PFSK-1 (cell line): ENCODE measurements around the gene ADCY7.

Experiments
- FOXP2 ChIP-seq: optimal IDR thresholded peaks from 2 replicates; pipeline ENCODE3; 2011; ENCODE audit warnings: borderline replicate concordance, control low read depth, inconsistent platforms; ENCODE audit not compliant: insufficient read depth; ENCODE audit errors: extremely low read length, extremely low read depth
- POLR2AphosphoS5 ChIP-seq: IDR thresholded peaks from 2 replicates; pipeline ENCODE4 v1.6.1; 2012; ENCODE audit warnings: low read depth, mild to moderate bottlenecking, control low read depth, low read length, moderate library complexity
- SIN3A ChIP-seq: IDR thresholded peaks from 2 replicates; pipeline ENCODE4 v1.6.1; 2012; ENCODE audit warnings: mild to moderate bottlenecking, low read length, moderate library complexity, borderline replicate concordance; ENCODE audit not compliant: insufficient read depth
- TAF1 ChIP-seq: IDR thresholded peaks from 2 replicates; pipeline ENCODE4 v1.6.1; 2012; ENCODE audit warnings: low read length, control low read depth, borderline replicate concordance; ENCODE audit not compliant: insufficient read depth
- TF ChIP-seq, protein P1 (sequence below), 2 experiments: IDR thresholded peaks; 2 replicates each; pipeline versions ENCODE4 v1.6.1 to v1.8.0; 2011 to 2012; ENCODE audit warnings: low read depth in 2 of 2, low read length in 2 of 2, control low read depth in 1 of 2, inconsistent platforms in 1 of 2, mild to moderate bottlenecking in 1 of 2, moderate library complexity in 1 of 2; ENCODE audit not compliant: insufficient read depth in 1 of 2

Gene ADCY7

DNA sequence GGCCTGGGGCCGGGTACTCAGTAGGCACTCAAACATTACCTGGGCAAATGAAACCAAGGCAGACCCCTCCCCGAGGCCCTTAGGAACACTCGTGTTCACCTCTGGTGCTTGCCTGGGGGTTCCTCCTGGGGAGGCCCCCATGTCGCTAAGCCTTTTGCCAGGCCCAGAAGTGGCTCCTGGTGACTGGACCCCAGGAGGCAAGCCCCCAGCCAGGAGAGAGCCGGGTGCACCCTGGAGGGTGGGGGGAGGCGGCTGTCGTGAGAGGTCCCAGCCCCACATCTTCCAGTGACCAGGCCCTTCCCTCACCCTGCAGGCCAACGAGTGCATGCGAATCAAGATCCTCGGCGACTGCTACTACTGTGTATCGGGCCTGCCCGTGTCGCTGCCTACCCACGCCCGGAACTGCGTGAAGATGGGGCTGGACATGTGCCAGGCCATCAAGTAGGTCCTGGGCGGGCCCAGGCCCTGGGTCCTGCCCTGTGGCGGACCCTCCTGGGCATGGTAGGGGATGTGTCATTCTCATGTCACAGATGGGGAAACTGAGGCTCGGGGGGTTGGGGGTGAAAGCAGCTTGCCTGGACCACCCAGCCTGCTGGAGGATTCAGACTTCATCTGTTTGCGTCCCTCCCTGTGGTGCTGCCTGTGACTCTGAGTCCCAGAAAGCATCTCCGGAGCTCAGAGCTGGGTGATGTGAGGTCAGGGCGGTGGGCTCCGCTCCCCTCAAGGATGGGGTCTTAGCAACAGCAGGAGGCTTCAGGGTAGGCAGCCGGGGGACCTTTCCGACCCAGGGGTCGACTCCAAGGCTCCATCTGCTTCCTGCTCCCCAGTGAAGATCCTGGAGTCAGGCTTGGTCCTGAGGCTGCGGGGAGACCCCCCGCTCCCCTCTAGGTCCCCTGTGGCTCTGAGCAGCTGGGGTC, 32.5 kb downstream of the ADCY7 start:
- no peak for TF ChIP-seq TAF1
- TF ChIP-seq POLR2AphosphoS5 = no peak
- TF ChIP-seq SIN3A = no peak
- TF ChIP-seq, protein P1, sequence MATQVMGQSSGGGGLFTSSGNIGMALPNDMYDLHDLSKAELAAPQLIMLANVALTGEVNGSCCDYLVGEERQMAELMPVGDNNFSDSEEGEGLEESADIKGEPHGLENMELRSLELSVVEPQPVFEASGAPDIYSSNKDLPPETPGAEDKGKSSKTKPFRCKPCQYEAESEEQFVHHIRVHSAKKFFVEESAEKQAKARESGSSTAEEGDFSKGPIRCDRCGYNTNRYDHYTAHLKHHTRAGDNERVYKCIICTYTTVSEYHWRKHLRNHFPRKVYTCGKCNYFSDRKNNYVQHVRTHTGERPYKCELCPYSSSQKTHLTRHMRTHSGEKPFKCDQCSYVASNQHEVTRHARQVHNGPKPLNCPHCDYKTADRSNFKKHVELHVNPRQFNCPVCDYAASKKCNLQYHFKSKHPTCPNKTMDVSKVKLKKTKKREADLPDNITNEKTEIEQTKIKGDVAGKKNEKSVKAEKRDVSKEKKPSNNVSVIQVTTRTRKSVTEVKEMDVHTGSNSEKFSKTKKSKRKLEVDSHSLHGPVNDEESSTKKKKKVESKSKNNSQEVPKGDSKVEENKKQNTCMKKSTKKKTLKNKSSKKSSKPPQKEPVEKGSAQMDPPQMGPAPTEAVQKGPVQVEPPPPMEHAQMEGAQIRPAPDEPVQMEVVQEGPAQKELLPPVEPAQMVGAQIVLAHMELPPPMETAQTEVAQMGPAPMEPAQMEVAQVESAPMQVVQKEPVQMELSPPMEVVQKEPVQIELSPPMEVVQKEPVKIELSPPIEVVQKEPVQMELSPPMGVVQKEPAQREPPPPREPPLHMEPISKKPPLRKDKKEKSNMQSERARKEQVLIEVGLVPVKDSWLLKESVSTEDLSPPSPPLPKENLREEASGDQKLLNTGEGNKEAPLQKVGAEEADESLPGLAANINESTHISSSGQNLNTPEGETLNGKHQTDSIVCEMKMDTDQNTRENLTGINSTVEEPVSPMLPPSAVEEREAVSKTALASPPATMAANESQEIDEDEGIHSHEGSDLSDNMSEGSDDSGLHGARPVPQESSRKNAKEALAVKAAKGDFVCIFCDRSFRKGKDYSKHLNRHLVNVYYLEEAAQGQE (IDR thresholded peaks at IDR 0.05; ENCODE audit: insufficient read depth in 1 of 2, low read depth in 2 of 2, low read length in 2 of 2) = no peak
- no peak for TF ChIP-seq FOXP2

DNA sequence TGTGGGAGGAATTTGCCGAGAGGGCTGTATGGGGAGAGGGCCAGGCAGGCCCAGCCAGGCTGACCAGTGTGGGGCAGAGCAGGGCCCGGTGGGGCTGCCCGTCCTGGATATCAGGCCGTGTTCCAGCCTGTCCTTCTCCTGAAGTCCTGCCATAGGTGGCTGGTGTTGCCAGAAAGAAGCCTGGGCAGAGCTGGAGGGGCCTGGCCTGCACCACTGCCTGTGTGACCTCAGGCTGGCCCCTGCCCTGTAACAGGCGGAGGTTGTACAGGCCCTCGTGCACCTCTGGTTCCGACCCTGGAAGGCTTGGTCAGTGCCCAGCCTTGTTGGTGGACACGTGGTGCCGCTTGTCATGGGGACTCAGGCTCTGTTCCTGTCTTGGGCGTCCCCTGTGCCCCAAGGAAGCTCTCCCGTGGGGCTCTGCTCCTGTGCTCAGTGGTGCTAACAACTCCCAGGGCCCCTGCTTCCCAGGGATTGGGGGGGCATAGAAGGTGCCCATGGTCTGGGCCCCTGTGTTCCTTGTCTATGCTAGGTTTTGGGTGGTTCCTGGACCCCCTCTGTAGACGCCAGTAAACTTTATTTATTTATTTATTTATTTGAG, 33.3 kb downstream of the ADCY7 start:
- TF ChIP-seq SIN3A (no peak), TAF1 (no peak), FOXP2 (no peak)
- TF ChIP-seq, protein P1 (IDR thresholded peaks at IDR 0.05; ENCODE audit: insufficient read depth in 1 of 2, low read depth in 2 of 2, low read length in 2 of 2) = no peak

DNA sequence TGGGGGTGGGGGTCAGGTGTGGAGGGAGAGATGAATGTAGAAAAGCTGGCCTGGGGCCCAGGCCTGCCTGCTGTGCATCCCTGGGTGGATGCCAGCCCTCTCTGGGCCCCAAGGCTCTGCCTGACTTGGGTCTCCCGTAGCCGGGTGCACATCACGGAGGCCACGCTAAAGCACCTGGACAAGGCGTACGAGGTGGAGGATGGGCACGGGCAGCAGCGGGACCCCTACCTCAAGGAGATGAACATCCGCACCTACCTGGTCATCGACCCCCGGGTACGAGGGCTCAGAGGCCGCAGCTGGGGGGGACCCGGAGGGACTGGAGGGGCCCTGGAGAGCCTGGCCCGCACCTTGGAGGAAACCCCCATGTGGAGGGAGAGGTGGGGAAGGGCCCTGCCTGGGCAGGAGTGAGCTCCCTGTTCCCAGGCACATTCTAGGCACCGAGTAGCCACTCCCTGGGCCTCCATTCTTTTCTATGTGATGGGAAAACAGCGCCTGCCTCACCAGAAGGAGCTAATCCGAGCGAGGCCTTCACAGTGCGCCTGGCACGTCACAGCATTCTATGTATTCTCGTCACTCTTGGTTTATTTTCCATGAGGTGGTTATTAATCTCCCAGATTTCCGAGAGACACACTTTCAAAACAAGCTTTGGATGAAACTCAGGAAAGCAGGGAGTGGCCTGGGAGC, 34.7 kb downstream of the ADCY7 start:
- TF ChIP-seq FOXP2 (no peak), TAF1 (no peak), SIN3A (no peak), POLR2AphosphoS5 (no peak)
- TF ChIP-seq, protein P1 (IDR thresholded peaks at IDR 0.05; ENCODE audit: insufficient read depth in 1 of 2, low read depth in 2 of 2, low read length in 2 of 2) = no peak

DNA sequence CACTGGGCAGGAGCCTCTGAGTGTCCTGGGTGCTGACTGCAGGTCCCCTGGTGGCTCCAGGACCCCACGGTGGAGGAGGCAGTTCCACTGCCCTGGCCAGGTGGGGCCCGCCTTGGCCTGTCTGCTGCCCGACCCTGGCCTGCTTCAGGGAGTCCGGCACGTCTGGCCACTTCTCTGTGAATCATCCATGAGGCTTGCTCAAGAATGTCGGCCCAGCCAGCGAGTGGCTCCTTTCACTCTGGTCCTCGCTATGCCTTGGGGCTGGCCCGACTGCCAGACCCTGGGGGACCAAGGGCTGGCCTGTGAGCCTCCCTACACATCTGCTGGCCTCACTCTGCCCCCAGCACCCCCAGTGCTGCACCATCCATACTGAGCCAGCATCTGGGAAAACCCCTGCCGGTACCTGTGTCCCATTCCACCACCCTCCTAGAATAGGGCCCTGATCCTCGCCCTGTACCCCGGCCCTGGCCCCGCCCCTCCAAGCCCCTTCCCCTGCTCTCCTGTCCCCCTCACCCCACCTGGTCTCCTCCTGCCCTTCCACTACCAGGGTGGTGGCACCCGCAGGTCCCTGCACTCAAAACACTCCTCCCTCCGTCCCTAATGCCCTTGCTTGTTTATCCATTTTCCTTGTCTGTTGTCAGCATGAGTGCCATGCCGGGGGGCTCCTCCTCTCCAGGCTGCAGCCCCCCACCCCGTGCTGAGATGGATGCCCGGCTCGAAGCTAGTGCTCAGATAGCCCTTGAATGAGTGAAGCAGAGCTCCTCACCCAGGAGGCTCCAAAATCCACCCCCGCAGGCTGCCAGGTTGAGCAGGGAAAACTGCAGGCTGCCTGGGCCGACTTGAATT, 35.5 kb downstream of the ADCY7 start:
- TF ChIP-seq, protein P1 (IDR thresholded peaks at IDR 0.05; ENCODE audit: insufficient read depth in 1 of 2, low read depth in 2 of 2, low read length in 2 of 2) = no peak
- TF ChIP-seq SIN3A = no peak
- TF ChIP-seq POLR2AphosphoS5 = no peak
- TF ChIP-seq FOXP2 = no peak
- TF ChIP-seq TAF1 = no peak
